ENCODE data around the gene OR9Q2. TPM values are rescaled to one million over a fixed set of nuclear protein-coding genes. Genes with fewer than 3 reads are reported as not detected.

Gene OR9Q2
- polyA plus RNA-seq, 1 donor: not detected

Other genes with a start within 250 kb of the OR9Q2 start
- not detected for gene OR9Q1, start 165.2 kb upstream of the OR9Q2 start, polyA plus RNA-seq (ENCODE audit: insufficient read length)
- gene OR6Q1, start 158.1 kb upstream of the OR9Q2 start, polyA plus RNA-seq (ENCODE audit: insufficient read length): not detected
- gene OR9I1, start 63.5 kb upstream of the OR9Q2 start, polyA plus RNA-seq (ENCODE audit: insufficient read length): not detected
- gene OR1S2, start 15.1 kb downstream of the OR9Q2 start, polyA plus RNA-seq (ENCODE audit: insufficient read length): not detected
- gene OR1S1, start 23.6 kb downstream of the OR9Q2 start, polyA plus RNA-seq (ENCODE audit: insufficient read length): not detected
- not detected for gene OR10Q1, start 39.8 kb downstream of the OR9Q2 start, polyA plus RNA-seq (ENCODE audit: insufficient read length)
- gene OR10W1, start 79.2 kb downstream of the OR9Q2 start, polyA plus RNA-seq (ENCODE audit: insufficient read length): not detected
- not detected for gene OR5B17, start 170.0 kb downstream of the OR9Q2 start, polyA plus RNA-seq (ENCODE audit: insufficient read length)
- gene OR5B3, start 217.8 kb downstream of the OR9Q2 start, polyA plus RNA-seq (ENCODE audit: insufficient read length): not detected
- not detected for gene OR5B2, start 239.1 kb downstream of the OR9Q2 start, polyA plus RNA-seq (ENCODE audit: insufficient read length)

Data from left kidney (tissue), 1 donor.